Posterior vena cava (tissue), 2 donors: ENCODE measurements around the gene PDZD7. TPM values are rescaled to one million over a fixed set of nuclear protein-coding genes. Genes with fewer than 3 reads are reported as not detected.

Experiments used
- microRNA-seq, 2 donors: library from miRNA; unstranded; fragments of <30 nt; microRNA quantifications; one replicate each; pipeline ENCODE4 v1.2.0, GENCODE V29; 2020 to 2021; ENCODE audit warnings: borderline microRNAs expressed in 2 of 2
- total RNA-seq, 2 donors: library from RNA; stranded (reverse); fragmentation: NEBNext Ultra II Directional; extraction: Animal tissue kit (Norgen Biotek cat#: 25700); gene quantifications; one replicate each; pipeline ENCODE4 v1.2.1, GENCODE V29; 2021
- donor health status: DM: yes; HTN: yes; CAD: no.
- donor health status: DM: yes; HTN: yes; CAD: no.

The PDZD7 gene
- total RNA-seq, 2 donors from 2014 or later: 0.48 to 0.83 TPM

Small RNAs within 50 kb of the gene (microRNA-seq; reads per million reads assigned to microRNA genes)
- 0 reads per million in 2 donors for gene MIR608

Other genes with a start within 250 kb of the PDZD7 start
- gene SLF2, start 118.2 kb downstream of the PDZD7 start, total RNA-seq: 10 to 100 TPM; 21.8 to 23.7 TPM
- gene SEMA4G, start 61.6 kb downstream of the PDZD7 start, total RNA-seq: 1 to 10 TPM; 1.1 to 1.6 TPM
- gene MRPL43, start 43.6 kb downstream of the PDZD7 start, total RNA-seq: 10 to 100 TPM; 48.6 to 53.9 TPM
- 1 to 10 TPM; 5.2 to 5.6 TPM for gene TWNK, start 43.6 kb downstream of the PDZD7 start, total RNA-seq
- gene LZTS2, start 31.3 kb downstream of the PDZD7 start, total RNA-seq: 10 to 100 TPM; 71.4 to 91.3 TPM
- 10 to 100 TPM; 72.7 to 79.5 TPM for gene SFXN3, start 105 bp upstream of the PDZD7 start, total RNA-seq
- gene KAZALD1, start 30.9 kb upstream of the PDZD7 start, total RNA-seq: 1 to 10 TPM; 6.5 to 9.3 TPM
- gene TLX1, start 100.2 kb upstream of the PDZD7 start, total RNA-seq: not detected
- not detected for gene LBX1, start 198.3 kb upstream of the PDZD7 start, total RNA-seq